Measurements from ENCODE around the gene TSSK1B.
"Not testable (repeated sequence)": the region's sequence is repeated elsewhere in the genome, so short reads cannot be mapped to it uniquely, and the experiment has no call there.

The TSSK1B gene

GRCh38 chr5:113421693-113422092, 13.1 kb downstream of the TSSK1B start:
- no peak for TF ChIP-seq CTCF (IDR thresholded peaks at IDR 0.05; ENCODE audit: borderline replicate concordance, control extremely low read depth, extremely low read depth, insufficient read depth, missing control alignments)
- no peak for DNase-seq (ENCODE audit: low spot score)
- in situ Hi-C loops (cut with MboI; ENCODE audit: low sequenced_read_pairs, unreplicated experiment), result no loop called here

GRCh38 chr5:113405530-113405929, 29.3 kb downstream of the TSSK1B start:
- no peak for TF ChIP-seq CTCF (IDR thresholded peaks at IDR 0.05; ENCODE audit: borderline replicate concordance, control extremely low read depth, extremely low read depth, insufficient read depth, missing control alignments)
- in situ Hi-C loops (cut with MboI; ENCODE audit: low sequenced_read_pairs, unreplicated experiment), result no loop called here
- DNase-seq (ENCODE audit: low spot score), result no peak

- TF ChIP-seq CTCF (IDR thresholded peaks at IDR 0.05; ENCODE audit: borderline replicate concordance, control extremely low read depth, extremely low read depth, insufficient read depth, missing control alignments), result no peak
- no peak for DNase-seq (ENCODE audit: low spot score)
- in situ Hi-C loops (cut with MboI; ENCODE audit: low sequenced_read_pairs, unreplicated experiment), result no loop called here
Measured at GRCh38 chr5:113404269-113404668, 30.5 kb downstream of the TSSK1B start.

- in situ Hi-C loops (cut with MboI; ENCODE audit: low sequenced_read_pairs, unreplicated experiment); DNase-seq (ENCODE audit: low spot score): not testable (repeated sequence)
Measured at GRCh38 chr5:113397986-113398385, 36.8 kb downstream of the TSSK1B start.

- in situ Hi-C loops (cut with MboI; ENCODE audit: low sequenced_read_pairs, unreplicated experiment), result no loop called here
- no peak for DNase-seq (ENCODE audit: low spot score)
- TF ChIP-seq CTCF (IDR thresholded peaks at IDR 0.05; ENCODE audit: borderline replicate concordance, control extremely low read depth, extremely low read depth, insufficient read depth, missing control alignments), result no peak
Measured at GRCh38 chr5:113397046-113397445, 37.7 kb downstream of the TSSK1B start.

- in situ Hi-C loops (cut with MboI; ENCODE audit: low sequenced_read_pairs, unreplicated experiment), result no loop called here
- TF ChIP-seq CTCF (IDR thresholded peaks at IDR 0.05; ENCODE audit: borderline replicate concordance, control extremely low read depth, extremely low read depth, insufficient read depth, missing control alignments), result no peak
- no peak for DNase-seq (ENCODE audit: low spot score)
Measured at GRCh38 chr5:113394658-113395057, 40.1 kb downstream of the TSSK1B start.

- TF ChIP-seq CTCF (IDR thresholded peaks at IDR 0.05; ENCODE audit: borderline replicate concordance, control extremely low read depth, extremely low read depth, insufficient read depth, missing control alignments), result no peak
- in situ Hi-C loops (cut with MboI; ENCODE audit: low sequenced_read_pairs, unreplicated experiment), result no loop called here
- DNase-seq (ENCODE audit: low spot score), result no peak
Measured at GRCh38 chr5:113390224-113390623, 44.6 kb downstream of the TSSK1B start.
